ENCODE measurements around the gene ZFYVE1.
"Not testable (repeated sequence)": the region's sequence is repeated elsewhere in the genome, so short reads cannot be mapped to it uniquely, and the experiment has no call there.

ZFYVE1 gene

GRCh38 chr14:73026845-73027542 lies at the start of gene ZFYVE1:
Gene ZFYVE1 (minus strand): TSS chr14:73027106. CDS start chr14:73024508, 2,598 bp downstream.
- peak; percentile 95 for DNase-seq

GRCh38 chr14:73069585-73069984 lies 42.7 kb upstream of the ZFYVE1 start:
- no peak for DNase-seq

- DNase-seq = no peak
Observed at GRCh38 chr14:73058922-73059673, 32.2 kb upstream of the ZFYVE1 start.

- peak; percentile 96 for DNase-seq
Observed at GRCh38 chr14:73058224-73058921, 31.5 kb upstream of the ZFYVE1 start, which contains the start of gene RBM25. Gene RBM25 (plus strand): TSS chr14:73058534. CDS start chr14:73071642, 13,108 bp downstream.

GRCh38 chr14:73057944-73058223 lies 31.0 kb upstream of the ZFYVE1 start:
- DNase-seq = no peak

- no peak for DNase-seq
Observed at GRCh38 chr14:73055251-73055650, 28.3 kb upstream of the ZFYVE1 start.

GRCh38 chr14:73049428-73049827 lies 22.5 kb upstream of the ZFYVE1 start:
- no peak for DNase-seq

- DNase-seq = no peak
Observed at GRCh38 chr14:73047808-73048207, 20.9 kb upstream of the ZFYVE1 start.

- DNase-seq = not testable (repeated sequence)
Observed at GRCh38 chr14:73036706-73037450, 10.0 kb upstream of the ZFYVE1 start.

- no peak for DNase-seq
Observed at GRCh38 chr14:73027984-73028383, 1.1 kb upstream of the ZFYVE1 start.

- no peak for DNase-seq
Observed at GRCh38 chr14:73027546-73027945, 640 bp upstream of the ZFYVE1 start.

GRCh38 chr14:73026243-73026844 lies 562 bp downstream of the ZFYVE1 start:
- DNase-seq = no peak

GRCh38 chr14:73025544-73025943 lies 1.4 kb downstream of the ZFYVE1 start:
- DNase-seq = no peak

GRCh38 chr14:73022051-73022450 lies 4.9 kb downstream of the ZFYVE1 start:
- no peak for DNase-seq

GRCh38 chr14:73016011-73016410 lies 10.9 kb downstream of the ZFYVE1 start:
- DNase-seq = not testable (repeated sequence)

- DNase-seq = not testable (repeated sequence)
Observed at GRCh38 chr14:73015552-73015951, 11.4 kb downstream of the ZFYVE1 start.

GRCh38 chr14:73014105-73014504 lies 12.8 kb downstream of the ZFYVE1 start:
- no peak for DNase-seq

GRCh38 chr14:73011189-73011588 lies 15.7 kb downstream of the ZFYVE1 start:
- not testable (repeated sequence) for DNase-seq

GRCh38 chr14:73008501-73008900 lies 18.4 kb downstream of the ZFYVE1 start:
- DNase-seq = no peak

GRCh38 chr14:73007835-73008234 lies 19.1 kb downstream of the ZFYVE1 start:
- DNase-seq = no peak

GRCh38 chr14:73004641-73005040 lies 22.3 kb downstream of the ZFYVE1 start:
- DNase-seq = not testable (repeated sequence)

- no peak for DNase-seq
Observed at GRCh38 chr14:73003681-73004080, 23.2 kb downstream of the ZFYVE1 start.

- DNase-seq = no peak
Observed at GRCh38 chr14:73000073-73000472, 26.8 kb downstream of the ZFYVE1 start.
